HepG2 (cell line): ENCODE data around the gene TF.

ENCODE experiments used
- EP300 ChIP-seq, 3 experiments: sonication (generic) in 1 of 3; formaldehyde crosslinking in 1 of 3; IDR thresholded peaks; 2 replicates each; pipeline versions ENCODE4 v1.5.1 to v1.6.1; 2011 to 2020; ENCODE audit warnings: low read depth in 2 of 3, low read length in 2 of 3, borderline replicate concordance in 1 of 3, improper control_type of control experiment in 1 of 3, mild to moderate bottlenecking in 1 of 3, missing genetic modification reagents in 1 of 3, moderate library complexity in 1 of 3
- MZF1 ChIP-seq: sonication (generic); formaldehyde crosslinking; IDR thresholded peaks from 2 replicates; pipeline ENCODE4 v1.8.1; 2023; ENCODE audit warnings: mild to moderate bottlenecking, missing genetic modification reagents, borderline replicate concordance
- POLR2A ChIP-seq, 2 experiments: IDR thresholded peaks; 2 replicates each; pipeline ENCODE4 v1.6.1; 2011; ENCODE audit warnings: low read depth in 2 of 2, low read length in 2 of 2, mild to moderate bottlenecking in 1 of 2, moderate library complexity in 1 of 2; ENCODE audit not compliant: insufficient read depth in 1 of 2

GRCh38 chr3:133832802-133833144 lies 86.6 kb downstream of the TF start:
- TF ChIP-seq POLR2A (IDR thresholded peaks at IDR 0.05; ENCODE audit: insufficient read depth in 1 of 2, low read depth in 2 of 2, low read length in 2 of 2) (no peak), EP300 (IDR thresholded peaks at IDR 0.05; ENCODE audit: low read depth in 2 of 2, low read length in 2 of 2) (no peak), EP300 (CRISPR knock-in tag; IDR thresholded peaks at IDR 0.05; ENCODE audit: borderline replicate concordance) (no peak), MZF1 (no peak)
